KOPT-K1 (cell line): ENCODE data around the gene OR4D1.
"Not testable (repeated sequence)": the region's sequence is repeated elsewhere in the genome, so short reads cannot be mapped to it uniquely, and the experiment has no call there.

Source experiments
- H3K27ac ChIP-seq: fragments of 200-600 bp; sonication (generic); 2 replicates; pipeline ENCODE4 v1.5.1; 2016; ENCODE audit warnings: antibody characterized with exemption, mild to moderate bottlenecking, low read depth, low read length; ENCODE audit not compliant: poor library complexity, severe bottlenecking
- H3K36me3 ChIP-seq: fragments of 200-600 bp; sonication (generic); 2 replicates; pipeline ENCODE4 v1.5.1; 2017; ENCODE audit warnings: antibody characterized with exemption, mild to moderate bottlenecking, low read length, moderate library complexity; ENCODE audit not compliant: insufficient read depth
- H3K9me3 ChIP-seq: fragments of 200-600 bp; sonication (generic); 2 replicates; pipeline ENCODE4 v1.5.1; 2017; ENCODE audit warnings: antibody characterized with exemption, low read length, mild to moderate bottlenecking; ENCODE audit not compliant: insufficient read depth, poor library complexity, severe bottlenecking

The OR4D1 gene

DNA sequence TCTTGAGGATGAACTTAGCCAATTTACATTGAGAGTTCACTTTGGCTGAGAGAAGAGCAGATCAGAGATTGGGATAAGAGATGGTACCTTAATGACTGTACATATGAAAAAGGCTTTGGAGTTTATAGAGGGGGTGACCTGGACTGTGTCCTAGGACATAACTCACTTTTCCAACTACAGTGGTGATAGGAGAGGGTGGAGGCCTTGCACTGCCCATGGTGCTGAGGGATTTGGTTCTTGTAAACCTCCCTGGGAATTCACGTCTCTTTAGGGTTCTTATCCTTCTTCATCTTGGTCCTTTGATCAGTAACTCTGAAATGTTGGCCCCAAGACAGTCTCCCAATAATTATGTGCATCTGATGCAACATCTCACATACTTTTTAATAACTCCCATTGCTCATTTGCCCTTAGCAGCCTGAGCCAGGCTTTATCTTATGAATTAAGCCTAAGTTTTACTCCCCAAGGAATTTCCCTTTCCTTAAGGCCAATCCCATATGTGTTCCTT lies at the start of gene OR4D1:
Gene OR4D1, plus strand, starts transcription at position 455 of the 505 bp plus-strand sequence. CDS start 6,770 bp downstream, outside the sequence.
- Histone ChIP-seq H3K27ac (no peak within 1 kb of the TSS), H3K36me3 (no peaks in the 10 kb centered on the region), H3K9me3 (peaks cover 27% of the 10 kb centered on the region)

GRCh38 chr17:58100506-58100905 lies 47.7 kb upstream of the OR4D1 start:
- H3K36me3 ChIP-seq = peaks cover 17% of the 10 kb centered on the region
- H3K9me3 ChIP-seq = no peaks in the 10 kb centered on the region
- no peak overlapping the region for H3K27ac ChIP-seq

DNA sequence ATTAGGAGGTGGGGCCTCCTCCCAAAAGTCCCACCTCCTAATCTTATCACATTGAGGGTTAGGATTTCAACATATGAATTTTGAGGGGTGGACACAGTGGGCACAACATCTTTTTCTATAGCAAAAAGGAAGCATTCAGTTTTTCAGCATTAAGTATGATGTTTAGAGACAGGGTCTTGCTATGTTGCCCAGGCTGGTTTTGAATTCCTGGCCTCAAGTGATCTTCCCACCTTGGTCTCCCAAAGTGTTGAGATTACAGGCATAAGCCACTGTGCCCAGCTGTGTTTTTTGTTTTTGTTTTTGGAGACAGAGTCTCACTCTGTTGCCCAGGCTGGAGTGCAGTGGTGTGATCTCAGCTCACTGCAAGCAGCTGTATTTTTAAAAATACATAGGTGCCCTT lies 46.3 kb upstream of the OR4D1 start:
- not testable (repeated sequence) for H3K27ac ChIP-seq, H3K9me3 ChIP-seq, H3K36me3 ChIP-seq

DNA sequence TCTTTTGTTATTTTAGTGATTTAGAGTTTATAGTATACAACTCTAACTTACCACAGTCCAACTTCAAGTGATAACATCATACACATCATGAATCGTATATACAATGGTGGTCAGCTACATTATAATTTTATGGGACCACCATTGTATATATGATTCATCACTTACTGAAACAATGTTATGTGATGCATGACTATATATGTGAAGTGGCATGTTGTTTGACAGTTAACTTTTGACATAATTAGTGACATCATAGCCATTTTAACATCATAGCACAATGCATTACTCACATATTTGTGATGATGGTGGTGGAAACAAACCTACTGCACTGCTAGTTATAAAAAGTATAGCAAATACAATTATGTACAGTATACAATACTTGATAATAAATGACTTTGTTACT lies 43.1 kb upstream of the OR4D1 start:
- Histone ChIP-seq H3K27ac (no peak overlapping the region), H3K36me3 (no peaks in the 10 kb centered on the region), H3K9me3 (no peaks in the 10 kb centered on the region)

DNA sequence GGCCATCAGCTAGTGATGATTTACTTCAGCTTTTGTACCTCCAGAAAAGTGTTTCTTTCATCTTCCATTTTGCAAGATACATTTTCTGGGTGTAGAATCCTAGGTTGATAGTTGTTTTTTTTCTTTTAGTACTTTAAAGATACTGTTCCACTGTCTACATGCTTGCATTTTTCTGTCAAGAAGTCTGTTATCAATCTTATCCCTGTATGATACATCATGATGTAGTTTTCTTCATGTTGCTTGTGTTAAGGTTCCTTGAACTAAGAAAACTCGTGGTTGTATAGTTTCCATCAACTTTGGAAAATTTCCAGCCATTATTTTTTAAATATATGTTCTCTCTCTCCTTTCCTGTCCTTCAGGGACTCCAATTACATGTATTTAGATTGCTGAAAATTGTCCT lies 40.9 kb upstream of the OR4D1 start:
- no peak overlapping the region for H3K27ac ChIP-seq
- no peaks in the 10 kb centered on the region for H3K9me3 ChIP-seq
- no peaks in the 10 kb centered on the region for H3K36me3 ChIP-seq

- no peaks in the 10 kb centered on the region for H3K9me3 ChIP-seq
- H3K36me3 ChIP-seq = no peaks in the 10 kb centered on the region
- H3K27ac ChIP-seq = no peak overlapping the region
Measured at GRCh38 chr17:58109197-58109596, 39.0 kb upstream of the OR4D1 start.

- Histone ChIP-seq H3K9me3 (no peaks in the 10 kb centered on the region), H3K27ac (no peak overlapping the region), H3K36me3 (no peaks in the 10 kb centered on the region)
Measured at GRCh38 chr17:58110012-58110411, 38.2 kb upstream of the OR4D1 start.

DNA sequence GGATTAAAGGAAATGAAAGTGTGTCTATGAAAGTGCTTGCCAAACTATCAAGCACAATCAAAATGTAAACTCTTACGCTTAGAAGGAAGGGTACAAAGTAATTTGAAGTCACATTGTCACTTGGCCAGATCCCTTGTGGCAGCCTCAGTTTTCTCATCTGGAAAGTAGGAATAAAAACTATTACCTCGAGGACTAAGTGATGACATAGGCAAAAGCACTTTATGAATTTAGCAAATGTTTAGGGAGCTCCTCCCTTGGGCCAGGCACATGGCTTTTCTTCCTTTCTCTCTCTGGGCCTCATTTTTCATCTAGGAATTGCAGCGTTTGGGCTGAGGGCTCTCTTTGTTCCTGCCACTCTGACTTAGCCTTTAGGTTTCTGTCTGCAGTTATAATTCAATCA lies 36.5 kb upstream of the OR4D1 start:
- H3K27ac ChIP-seq = no peak overlapping the region
- H3K9me3 ChIP-seq = no peaks in the 10 kb centered on the region
- no peaks in the 10 kb centered on the region for H3K36me3 ChIP-seq

- no peaks in the 10 kb centered on the region for H3K9me3 ChIP-seq
- H3K36me3 ChIP-seq = no peaks in the 10 kb centered on the region
- no peak overlapping the region for H3K27ac ChIP-seq
Measured at GRCh38 chr17:58112970-58113631, 35.1 kb upstream of the OR4D1 start.

DNA sequence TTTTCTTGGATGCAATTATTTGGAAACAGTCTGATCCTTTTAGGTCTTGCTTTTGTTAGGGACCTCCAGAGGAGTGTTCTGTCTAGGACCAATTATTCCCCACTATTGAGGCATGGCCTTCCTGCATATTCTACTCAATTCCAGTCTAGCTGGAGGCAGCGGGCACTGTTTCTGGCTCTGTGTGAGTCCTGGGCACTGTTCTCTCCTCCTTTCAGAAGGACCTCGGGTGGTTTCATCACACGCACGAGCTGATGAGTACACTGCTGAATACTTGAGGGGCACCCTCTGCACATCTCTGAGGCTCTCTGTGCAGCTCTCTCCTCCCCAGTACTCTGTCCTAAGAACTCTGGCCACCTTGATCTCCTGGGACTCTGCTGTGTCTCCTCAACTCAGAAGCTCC lies 34.2 kb upstream of the OR4D1 start:
- Histone ChIP-seq H3K9me3 (no peaks in the 10 kb centered on the region), H3K27ac (no peak overlapping the region), H3K36me3 (no peaks in the 10 kb centered on the region)

- no peaks in the 10 kb centered on the region for H3K9me3 ChIP-seq
- no peak overlapping the region for H3K27ac ChIP-seq
- H3K36me3 ChIP-seq = no peaks in the 10 kb centered on the region
Measured at GRCh38 chr17:58117382-58117781, 30.8 kb upstream of the OR4D1 start.

DNA sequence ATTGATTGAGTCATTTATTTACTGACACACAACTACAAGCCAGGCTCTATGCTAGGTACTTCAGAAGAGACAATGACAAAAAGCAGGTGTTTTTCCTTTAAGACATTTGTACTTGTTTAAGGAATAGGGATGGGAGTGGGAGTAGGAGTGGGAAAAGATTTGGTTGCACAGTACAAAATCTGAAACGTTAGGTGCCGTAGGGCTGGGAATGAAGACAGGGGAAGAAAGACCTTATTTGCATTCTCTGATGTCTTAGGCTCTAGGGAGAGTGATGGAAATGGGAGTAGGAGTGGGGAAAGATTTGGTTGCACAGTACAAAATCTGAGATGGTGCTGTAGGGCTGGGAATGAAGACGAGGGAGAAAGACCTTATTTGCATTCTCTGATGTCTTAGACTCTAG lies 28.7 kb upstream of the OR4D1 start:
- Histone ChIP-seq H3K9me3 (no peaks in the 10 kb centered on the region), H3K36me3 (no peaks in the 10 kb centered on the region), H3K27ac (no peak overlapping the region)

DNA sequence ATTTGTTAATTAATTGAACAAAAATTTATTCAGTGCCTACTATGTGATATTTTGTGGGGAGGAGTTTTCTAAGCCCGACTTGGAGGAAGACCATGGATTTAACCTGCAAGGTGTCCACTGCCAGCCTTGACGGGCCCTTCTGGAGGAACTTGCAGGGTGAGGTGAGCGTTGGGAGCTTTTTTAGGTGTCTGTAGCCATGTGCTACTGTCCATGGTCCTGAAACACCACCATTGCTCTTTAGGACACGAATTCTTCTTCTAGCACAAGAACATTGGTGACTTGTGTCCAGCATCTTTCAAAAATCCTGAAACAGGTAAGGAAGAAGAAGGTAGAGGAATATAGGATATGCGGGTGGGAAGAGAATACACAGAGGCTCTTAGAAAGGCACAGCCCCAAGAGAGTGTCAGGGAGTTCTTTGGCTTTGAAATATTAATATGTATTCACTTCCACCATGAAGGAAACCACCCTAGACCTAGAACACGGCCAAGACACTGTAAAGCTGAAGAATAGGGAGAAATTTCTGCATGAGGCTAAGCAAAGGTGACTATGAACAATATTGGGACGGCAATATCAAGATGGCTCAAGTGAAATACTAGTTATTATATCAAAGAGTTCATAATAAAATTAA lies 27.9 kb upstream of the OR4D1 start:
- Histone ChIP-seq H3K9me3 (no peaks in the 10 kb centered on the region), H3K36me3 (no peaks in the 10 kb centered on the region), H3K27ac (no peak overlapping the region)

- H3K27ac ChIP-seq = no peak overlapping the region
Measured at GRCh38 chr17:58121925-58122324, 26.3 kb upstream of the OR4D1 start.

DNA sequence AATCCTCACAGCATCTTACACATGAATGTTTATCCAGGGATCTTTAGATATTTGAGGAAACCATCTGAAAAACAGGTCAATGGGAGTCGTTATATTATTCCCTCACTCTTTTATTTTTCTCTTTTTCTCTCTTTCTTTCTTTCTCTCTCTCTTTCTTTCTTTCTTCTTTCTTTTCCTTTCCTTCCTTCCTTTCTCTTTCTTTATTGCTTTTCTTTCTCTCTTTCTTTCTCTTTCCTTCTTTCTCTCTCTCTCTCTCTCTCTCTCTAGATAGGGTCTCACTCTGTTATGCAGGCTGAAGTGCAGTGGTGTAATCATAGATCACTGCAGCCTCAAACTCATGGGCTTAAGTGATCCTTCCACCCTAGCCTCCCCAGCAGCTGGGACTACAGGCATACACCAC lies 20.3 kb upstream of the OR4D1 start:
- H3K36me3 ChIP-seq = no peaks in the 10 kb centered on the region
- H3K9me3 ChIP-seq = no peaks in the 10 kb centered on the region
- H3K27ac ChIP-seq = no peak overlapping the region

More at GRCh38 chr17:58121925-58122324, 26.3 kb upstream of the OR4D1 start:
- H3K9me3 ChIP-seq = no peaks in the 10 kb centered on the region
- no peaks in the 10 kb centered on the region for H3K36me3 ChIP-seq

GRCh38 chr17:58132697-58133096 lies 15.5 kb upstream of the OR4D1 start:
- H3K27ac ChIP-seq, H3K36me3 ChIP-seq: not testable (repeated sequence)
- peaks cover 19% of the 10 kb centered on the region for H3K9me3 ChIP-seq
